Measurements from ENCODE around the gene STMN3. TPM values are rescaled to one million over a fixed set of nuclear protein-coding genes. Genes with fewer than 3 reads are reported as not detected.

Gene STMN3
- total RNA-seq, 1 donor from 2014 or later = 112 TPM

DNA sequence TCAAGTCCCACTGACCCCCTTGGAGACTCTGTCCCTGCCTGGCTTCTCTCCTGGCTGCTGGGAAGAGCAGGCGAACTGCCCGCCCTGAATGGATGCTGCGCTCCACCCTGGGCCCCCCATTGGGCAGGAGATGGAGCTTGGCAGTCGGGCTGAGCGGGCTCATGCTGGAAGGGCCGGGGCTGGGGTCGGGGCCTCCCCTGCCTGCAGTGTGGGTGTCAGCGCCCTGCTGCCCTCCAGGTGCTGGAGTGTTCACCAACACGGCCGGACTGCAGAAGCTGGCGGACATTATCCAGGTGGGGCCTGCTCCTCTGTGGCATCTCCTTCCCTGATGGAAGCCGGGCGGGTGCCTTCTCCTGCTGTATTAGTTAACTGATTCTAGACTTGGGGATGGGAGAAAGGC, 27.2 kb upstream of the STMN3 start:
- DNase-seq (ENCODE audit: low read depth) = no peak
- TF ChIP-seq, protein P1, sequence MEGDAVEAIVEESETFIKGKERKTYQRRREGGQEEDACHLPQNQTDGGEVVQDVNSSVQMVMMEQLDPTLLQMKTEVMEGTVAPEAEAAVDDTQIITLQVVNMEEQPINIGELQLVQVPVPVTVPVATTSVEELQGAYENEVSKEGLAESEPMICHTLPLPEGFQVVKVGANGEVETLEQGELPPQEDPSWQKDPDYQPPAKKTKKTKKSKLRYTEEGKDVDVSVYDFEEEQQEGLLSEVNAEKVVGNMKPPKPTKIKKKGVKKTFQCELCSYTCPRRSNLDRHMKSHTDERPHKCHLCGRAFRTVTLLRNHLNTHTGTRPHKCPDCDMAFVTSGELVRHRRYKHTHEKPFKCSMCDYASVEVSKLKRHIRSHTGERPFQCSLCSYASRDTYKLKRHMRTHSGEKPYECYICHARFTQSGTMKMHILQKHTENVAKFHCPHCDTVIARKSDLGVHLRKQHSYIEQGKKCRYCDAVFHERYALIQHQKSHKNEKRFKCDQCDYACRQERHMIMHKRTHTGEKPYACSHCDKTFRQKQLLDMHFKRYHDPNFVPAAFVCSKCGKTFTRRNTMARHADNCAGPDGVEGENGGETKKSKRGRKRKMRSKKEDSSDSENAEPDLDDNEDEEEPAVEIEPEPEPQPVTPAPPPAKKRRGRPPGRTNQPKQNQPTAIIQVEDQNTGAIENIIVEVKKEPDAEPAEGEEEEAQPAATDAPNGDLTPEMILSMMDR (conservative IDR thresholded peaks at IDR 0.05; ENCODE audit: low read depth, low read length) = no peak
- no peak overlapping the region for H3K4me3 ChIP-seq (ENCODE audit: low read depth, low read length)

DNA sequence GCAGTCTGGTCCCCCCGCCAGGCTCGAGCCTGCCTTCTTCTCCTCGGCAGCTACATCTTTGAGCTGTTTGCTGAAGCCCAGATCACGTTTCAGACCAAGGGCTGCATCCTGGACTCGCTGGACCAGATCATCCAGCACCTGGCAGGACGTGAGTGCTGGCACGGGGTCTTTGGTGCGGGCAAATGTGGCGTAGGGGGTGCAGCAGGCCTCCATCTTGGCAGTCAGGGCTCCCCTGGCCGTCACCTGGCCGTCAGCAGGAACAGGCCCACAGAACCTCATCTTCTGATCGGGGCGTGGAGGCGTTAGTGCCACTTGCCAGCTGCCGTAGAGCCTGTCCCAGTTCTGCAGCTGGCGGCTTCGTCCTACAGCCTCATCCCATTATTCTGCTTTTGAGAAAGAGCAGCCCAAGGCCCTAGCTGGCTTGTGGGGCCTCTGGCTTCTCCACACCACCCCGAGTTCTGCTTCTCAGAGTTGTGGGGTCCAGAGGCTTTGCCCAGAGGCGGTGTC, 26.6 kb upstream of the STMN3 start:
- no peak overlapping the region for H3K4me3 ChIP-seq (ENCODE audit: low read depth, low read length)
- TF ChIP-seq, protein P1 (conservative IDR thresholded peaks at IDR 0.05; ENCODE audit: low read depth, low read length) = no peak
- DNase-seq (ENCODE audit: low read depth) = no peak

DNA sequence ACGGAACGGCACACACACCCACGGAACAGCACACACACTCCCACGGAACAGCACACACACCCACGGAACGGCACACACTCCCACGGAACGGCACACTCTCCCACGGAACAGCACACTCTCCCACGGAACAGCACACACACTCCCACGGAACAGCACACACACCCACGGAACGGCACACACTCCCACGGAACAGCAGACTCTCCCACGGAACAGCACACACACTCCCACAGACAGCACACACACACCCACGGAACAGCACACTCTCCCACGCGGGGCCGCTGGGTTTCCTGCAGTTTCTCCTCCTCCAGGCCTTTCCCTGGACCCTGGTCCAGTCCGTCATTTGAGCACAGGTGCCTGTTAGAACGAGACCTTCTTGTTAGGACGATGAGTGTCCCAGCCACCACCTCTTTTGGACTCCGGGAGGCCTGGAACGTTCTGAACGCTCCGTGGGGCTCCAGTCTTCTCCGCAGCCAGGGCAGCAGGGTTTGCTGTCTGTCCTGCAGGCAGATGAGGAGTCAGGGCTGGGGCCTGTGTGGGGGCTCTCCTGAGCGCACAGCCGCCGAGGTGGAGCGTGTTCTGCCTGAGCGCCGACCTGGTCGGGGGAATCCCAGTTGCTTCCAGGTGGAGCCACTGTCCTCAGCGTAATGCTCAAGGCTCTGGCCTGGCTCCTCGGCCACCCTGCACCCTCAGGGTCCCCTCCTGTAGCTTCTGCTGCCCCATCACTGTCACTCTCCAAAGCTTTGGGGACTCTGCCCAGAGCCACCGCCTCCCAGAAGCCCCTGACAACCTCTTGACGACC, 25.6 kb upstream of the STMN3 start:
- TF ChIP-seq, protein P1 (conservative IDR thresholded peaks at IDR 0.05; ENCODE audit: low read depth, low read length) = no peak
- DNase-seq (ENCODE audit: low read depth) = no peak
- no peak overlapping the region for H3K4me3 ChIP-seq (ENCODE audit: low read depth, low read length)

DNA sequence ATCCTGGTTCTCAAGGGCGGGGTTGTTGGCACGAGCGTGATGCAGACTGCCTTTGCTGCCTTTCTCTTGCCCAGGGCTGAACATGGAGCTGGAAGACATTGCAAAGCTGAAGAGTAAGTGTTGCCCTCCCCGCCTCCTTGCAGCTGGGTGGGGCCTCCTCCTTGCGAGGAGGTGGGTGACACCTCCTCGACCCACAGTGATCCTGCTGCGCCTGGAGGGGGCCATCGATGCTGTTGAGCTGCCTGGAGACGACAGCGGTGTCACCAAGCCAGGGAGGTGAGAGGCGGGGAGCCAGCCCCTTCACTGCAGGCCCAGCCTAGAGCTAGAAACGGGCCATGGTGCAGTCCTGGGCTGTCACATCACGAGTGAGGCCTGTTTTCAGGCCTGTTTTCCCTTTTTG, 24.8 kb upstream of the STMN3 start:
- H3K4me3 ChIP-seq (ENCODE audit: low read depth, low read length) = no peak overlapping the region
- DNase-seq (ENCODE audit: low read depth) = no peak
- TF ChIP-seq, protein P1 (conservative IDR thresholded peaks at IDR 0.05; ENCODE audit: low read depth, low read length) = no peak

DNA sequence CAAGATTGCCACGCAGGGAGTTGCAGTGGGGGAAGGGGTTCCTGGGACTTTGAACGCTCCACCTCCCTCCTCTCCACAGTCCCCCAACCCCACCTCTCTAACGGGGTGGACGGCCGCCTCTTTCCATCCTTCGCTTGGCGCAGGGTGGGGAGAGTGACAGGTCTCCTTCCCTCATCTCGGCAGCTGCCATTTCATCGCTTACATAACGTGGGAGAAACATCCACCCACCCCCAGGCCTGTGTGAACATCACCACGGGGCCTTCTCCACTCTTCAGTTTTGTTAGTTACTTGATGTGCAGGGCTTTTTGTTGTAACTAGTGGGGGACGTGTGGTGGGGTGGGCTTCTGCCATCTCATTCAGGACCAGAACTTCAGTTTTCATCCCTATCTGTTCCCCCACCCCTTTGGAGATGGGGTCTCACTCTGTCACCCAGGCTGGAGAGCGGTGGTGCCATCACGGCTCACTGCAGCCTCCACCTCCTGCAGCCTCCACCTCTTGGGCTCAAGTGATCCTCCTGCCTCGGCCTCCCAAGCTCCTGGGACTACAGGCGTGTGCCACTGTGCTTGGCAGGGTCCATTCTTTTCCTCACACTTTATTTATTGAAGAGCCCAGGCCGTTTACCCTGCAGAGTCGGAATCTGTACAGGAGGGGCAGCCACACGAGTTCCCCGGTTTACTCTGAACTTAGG, 22.6 kb upstream of the STMN3 start:
- DNase-seq (ENCODE audit: low read depth) = no peak
- no peak overlapping the region for H3K4me3 ChIP-seq (ENCODE audit: low read depth, low read length)
- TF ChIP-seq, protein P1 (conservative IDR thresholded peaks at IDR 0.05; ENCODE audit: low read depth, low read length) = no peak

DNA sequence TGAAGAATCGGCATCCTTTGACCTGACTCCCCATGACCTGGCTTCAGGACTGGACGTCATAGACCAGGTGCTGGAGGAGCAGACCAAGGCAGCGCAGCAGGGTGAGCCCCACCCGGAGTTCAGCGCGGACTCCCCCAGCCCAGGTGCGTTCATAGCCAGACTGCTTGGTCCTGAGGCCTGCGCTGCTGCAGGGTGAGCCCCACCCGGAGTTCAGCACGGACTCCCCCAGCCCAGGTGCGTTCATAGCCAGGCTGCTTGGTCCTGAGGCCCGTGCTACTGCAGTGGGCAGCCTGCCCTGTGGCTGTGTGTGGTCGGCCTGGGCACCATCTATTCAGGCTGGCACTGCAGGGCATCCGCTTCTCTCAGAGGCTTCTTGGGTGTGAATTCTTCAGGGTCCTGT, 20.7 kb upstream of the STMN3 start:
- no peak for DNase-seq (ENCODE audit: low read depth)
- TF ChIP-seq, protein P1 (conservative IDR thresholded peaks at IDR 0.05; ENCODE audit: low read depth, low read length) = no peak
- no peak overlapping the region for H3K4me3 ChIP-seq (ENCODE audit: low read depth, low read length)
